H54 (cell line): ENCODE data around the gene SCARF2.

Experiments used
- DNase-seq: peaks from one replicate; pipeline ENCODE4 v3.0.0; 2011; ENCODE audit warnings: low spot score, mixed read lengths; ENCODE audit not compliant: insufficient read length
- FAIRE-seq: peaks from 3 replicates; lab custom pipeline; 2011; peaks lifted over from hg19 to GRCh38; lab: Jason Lieb, UNC
- POLR2A ChIP-seq: IDR thresholded peaks from 2 replicates; pipeline ENCODE4 v1.6.1; 2011; ENCODE audit warnings: low read depth, mild to moderate bottlenecking, low read length

Gene SCARF2

GRCh38 chr22:20469110-20469868 is 31.7 kb upstream of the SCARF2 start:
- DNase-seq: no peak
- FAIRE-seq: no peak
- TF ChIP-seq POLR2A: no peak

- DNase-seq (no peak), FAIRE-seq (no peak)
Measured at GRCh38 chr22:20466659-20467379, 29.2 kb upstream of the SCARF2 start.

DNA sequence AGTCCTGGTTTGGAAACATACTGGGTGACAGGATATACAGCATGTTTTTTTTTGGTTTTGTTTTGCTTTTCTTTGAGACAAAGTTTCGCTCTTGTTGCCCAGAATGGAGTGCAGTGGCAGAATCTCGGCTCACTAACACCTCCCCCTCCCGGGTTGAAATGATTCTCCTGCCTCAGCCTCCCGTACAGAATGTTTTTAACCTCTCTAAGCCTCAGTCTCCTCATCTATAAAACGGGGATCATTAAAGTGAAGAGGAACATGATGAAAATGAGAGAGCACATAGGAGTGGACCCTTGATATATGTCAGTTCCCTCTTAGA is 28.1 kb upstream of the SCARF2 start:
- no peak for DNase-seq
- no peak for FAIRE-seq
- no peak for TF ChIP-seq POLR2A

More at GRCh38 chr22:20466659-20467379, 29.2 kb upstream of the SCARF2 start:
- TF ChIP-seq POLR2A: no peak

DNA sequence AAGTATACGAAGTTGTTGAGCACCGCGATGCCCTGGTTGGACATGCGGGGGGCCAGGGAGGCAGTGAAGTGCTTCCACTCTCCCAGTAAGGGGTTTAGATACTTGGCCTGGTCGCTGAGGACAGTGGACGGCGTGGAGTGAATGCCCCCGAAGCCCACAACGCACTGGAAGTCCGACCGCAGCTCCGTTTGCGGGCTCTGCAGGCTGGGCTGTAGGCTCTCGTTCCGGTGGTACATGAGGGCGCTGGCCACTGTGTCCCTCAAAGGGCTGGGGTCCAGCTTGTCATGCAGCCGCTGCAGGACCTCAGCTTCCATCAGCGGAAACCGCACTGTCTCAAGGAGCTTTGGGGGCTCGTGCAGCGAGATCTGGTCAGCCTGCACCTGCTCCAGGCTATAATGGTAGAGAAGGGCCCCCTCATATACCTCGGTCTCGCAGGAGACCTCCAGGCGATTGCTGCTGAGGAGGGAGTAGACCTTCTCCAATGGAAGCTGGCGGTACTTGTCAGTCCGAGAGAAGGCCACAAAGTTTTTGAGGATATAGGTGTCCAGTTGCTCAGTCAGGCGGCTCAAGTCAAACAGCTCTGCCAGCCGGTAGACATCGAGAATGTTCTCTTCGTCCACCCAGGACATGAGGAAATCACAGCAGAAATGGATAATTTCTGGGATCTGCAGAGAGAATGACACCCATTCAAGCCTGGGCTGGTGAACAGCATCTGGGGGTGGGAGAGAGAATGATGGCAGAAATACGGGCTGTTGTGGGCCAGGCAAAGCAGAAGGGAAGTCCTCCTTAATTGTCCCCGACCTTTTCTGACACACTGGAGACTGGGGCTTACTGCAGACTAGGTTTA is 27.5 kb upstream of the SCARF2 start:
- no peak for FAIRE-seq
- no peak for DNase-seq
- no peak for TF ChIP-seq POLR2A

GRCh38 chr22:20464096-20464614 is 26.5 kb upstream of the SCARF2 start:
- FAIRE-seq (no peak), DNase-seq (no peak)
- no peak for TF ChIP-seq POLR2A

DNA sequence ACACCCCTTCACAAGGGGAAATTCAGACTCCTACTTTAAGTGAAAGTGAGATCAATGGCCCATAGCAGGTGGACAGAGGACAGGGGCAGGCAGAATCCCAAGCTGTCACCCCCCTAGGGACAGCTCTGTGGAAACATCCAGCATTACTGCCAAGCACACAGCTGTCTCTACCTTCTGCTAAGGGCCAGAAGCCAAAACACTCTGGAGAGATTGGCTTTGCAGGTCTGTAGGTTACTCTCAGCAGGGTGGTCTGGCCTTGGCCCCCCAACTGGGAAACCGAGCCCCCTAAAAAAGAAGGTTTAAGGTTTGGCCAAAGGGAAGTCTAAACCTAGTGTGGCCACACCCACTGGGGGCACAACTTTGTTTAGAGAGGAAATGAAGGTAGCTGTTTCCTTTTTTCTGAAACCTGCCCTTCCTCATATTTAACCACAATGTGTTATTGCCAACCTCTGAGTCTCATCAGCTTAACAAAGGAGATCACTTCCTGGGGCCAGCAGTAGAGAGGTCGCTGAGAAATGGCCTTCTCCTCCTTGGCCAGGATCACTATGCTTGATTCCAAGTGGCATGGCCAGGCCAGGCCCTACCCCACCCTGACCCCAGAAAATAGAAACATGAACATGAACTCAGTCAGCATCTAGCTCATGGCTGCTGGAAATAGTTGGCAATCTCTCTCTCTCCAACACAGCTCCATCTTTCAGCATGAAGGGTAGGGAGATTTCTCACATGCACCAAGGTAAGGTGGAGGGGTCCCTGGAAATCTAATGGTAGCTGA is 25.9 kb upstream of the SCARF2 start:
- no peak for DNase-seq
- FAIRE-seq: no peak
- no peak for TF ChIP-seq POLR2A

DNA sequence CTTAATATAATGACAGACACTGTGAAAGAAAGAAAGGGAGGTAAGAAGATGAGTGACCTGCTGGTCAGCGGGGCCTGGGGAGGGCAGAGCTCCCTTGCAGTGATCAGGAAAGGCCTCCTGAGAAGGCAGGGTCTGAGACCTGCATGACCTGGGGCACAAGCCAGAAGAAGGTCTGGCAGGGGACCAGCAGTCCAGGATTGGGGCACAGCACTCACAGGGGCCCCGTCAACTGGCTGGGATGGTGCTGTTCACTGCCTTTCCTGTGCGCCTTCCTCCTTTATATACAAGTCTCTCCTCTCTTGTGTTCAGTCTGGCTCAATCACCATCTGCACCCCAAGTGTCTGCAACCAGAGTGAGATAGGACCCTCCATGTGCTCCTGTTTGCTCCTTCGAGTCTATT is 22.2 kb upstream of the SCARF2 start:
- FAIRE-seq (no peak), DNase-seq (no peak)
- TF ChIP-seq POLR2A: no peak

GRCh38 chr22:20459152-20459542 is 21.5 kb upstream of the SCARF2 start:
- FAIRE-seq: no peak

GRCh38 chr22:20458530-20459151 is 21.0 kb upstream of the SCARF2 start:
- no peak for TF ChIP-seq POLR2A
- DNase-seq (no peak), FAIRE-seq (no peak)

More at GRCh38 chr22:20459152-20459542, 21.5 kb upstream of the SCARF2 start:
- no peak for DNase-seq
- no peak for TF ChIP-seq POLR2A

- FAIRE-seq: no peak
Measured at GRCh38 chr22:20457506-20458240, 20.0 kb upstream of the SCARF2 start.

GRCh38 chr22:20456722-20457076 is 19.1 kb upstream of the SCARF2 start:
- no peak for TF ChIP-seq POLR2A
- no peak for FAIRE-seq
- DNase-seq: no peak

More at GRCh38 chr22:20457506-20458240, 20.0 kb upstream of the SCARF2 start:
- DNase-seq: no peak
- no peak for TF ChIP-seq POLR2A

DNA sequence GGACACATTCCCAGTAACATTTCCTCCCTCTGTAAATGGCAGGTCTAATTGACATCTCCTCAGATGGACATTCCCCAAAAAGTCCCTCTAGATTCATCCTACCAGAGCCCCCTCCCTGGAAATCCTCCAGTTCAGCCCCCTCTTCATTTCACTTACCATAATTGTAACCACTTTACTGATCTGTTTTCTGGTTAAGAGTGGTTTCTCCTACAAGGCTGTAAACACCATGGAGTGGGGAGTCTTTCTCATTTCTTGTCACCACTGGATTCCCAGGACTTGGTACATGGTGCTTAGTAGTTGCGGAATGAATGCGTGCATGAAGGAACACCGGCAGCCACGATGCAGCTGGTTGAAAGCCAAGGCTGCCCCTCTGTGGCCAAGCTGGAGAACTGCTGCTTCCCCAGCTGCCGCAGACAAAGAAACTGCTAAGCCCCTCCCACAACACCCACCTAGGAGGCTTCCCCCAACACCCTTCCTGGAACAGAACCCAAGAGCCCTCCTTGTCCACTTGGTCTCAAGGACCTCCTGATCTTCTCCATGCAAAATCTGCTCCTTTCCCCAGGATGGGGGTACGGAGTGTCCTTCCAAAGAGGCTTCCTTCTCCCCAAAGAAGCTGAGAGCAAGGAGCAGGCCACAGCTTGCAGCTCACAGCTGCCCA is 18.6 kb upstream of the SCARF2 start:
- DNase-seq: peak; percentile 67
- peak; percentile 20 for FAIRE-seq
- TF ChIP-seq POLR2A: no peak

DNA sequence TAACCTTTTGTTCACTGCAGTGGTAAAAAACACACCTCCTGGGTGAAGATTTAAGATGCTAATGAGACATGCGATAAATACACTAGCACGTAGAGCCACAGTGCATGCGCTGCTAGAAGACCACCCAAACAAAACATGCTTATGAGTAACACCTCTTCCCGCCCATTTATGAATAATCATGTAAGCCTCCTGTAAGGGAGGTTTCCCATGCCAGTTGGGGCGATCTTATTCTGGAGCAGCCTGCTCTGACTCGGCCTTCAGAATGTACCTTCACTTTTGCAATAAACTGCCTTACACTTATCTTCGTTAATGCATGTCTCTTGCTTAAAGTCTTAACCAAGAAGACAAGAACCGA is 18.1 kb upstream of the SCARF2 start:
- no peak for FAIRE-seq
- no peak for TF ChIP-seq POLR2A

More for the DNA sequence above, 18.1 kb upstream of the SCARF2 start:
- no peak for DNase-seq
